ENCODE data around the gene GLIPR2. TPM values are rescaled to one million over a fixed set of nuclear protein-coding genes. Genes with fewer than 3 reads are reported as not detected.
"Not testable (repeated sequence)": the region's sequence is repeated elsewhere in the genome, so short reads cannot be mapped to it uniquely, and the experiment has no call there.

GLIPR2 gene
- total RNA-seq, 1 donor from 2014 or later = 7.3 TPM

GRCh38 chr9:36177571-36177970 lies 41.0 kb downstream of the GLIPR2 start:
- DNase-seq (ENCODE audit: low spot score, unreplicated experiment) = no peak
- Mint-ChIP-seq H3K4me1 (ENCODE audit: low read depth) (no peaks in the 10 kb centered on the region), H3K27me3 (no peaks in the 10 kb centered on the region), H3K36me3 (ENCODE audit: insufficient read depth) (no peaks in the 10 kb centered on the region), H3K4me3 (ENCODE audit: low read depth) (no peak overlapping the region), H3K9me3 (ENCODE audit: low read depth) (peaks cover 14% of the 10 kb centered on the region), H3K27ac (no peak overlapping the region)
- no peak for TF ChIP-seq CTCF (IDR thresholded peaks at IDR 0.05; ENCODE audit: unreplicated experiment)

GRCh38 chr9:36180243-36180642 lies 43.7 kb downstream of the GLIPR2 start:
- DNase-seq (ENCODE audit: low spot score, unreplicated experiment); H3K36me3 Mint-ChIP-seq (ENCODE audit: insufficient read depth); H3K4me3 Mint-ChIP-seq (ENCODE audit: low read depth); H3K27me3 Mint-ChIP-seq; H3K27ac Mint-ChIP-seq; H3K4me1 Mint-ChIP-seq (ENCODE audit: low read depth): not testable (repeated sequence)
- peaks cover 14% of the 10 kb centered on the region for H3K9me3 Mint-ChIP-seq (ENCODE audit: low read depth)

GRCh38 chr9:36187414-36187813 lies 50.9 kb downstream of the GLIPR2 start:
- Mint-ChIP-seq H3K9me3 (ENCODE audit: low read depth) (no peaks in the 10 kb centered on the region), H3K4me3 (ENCODE audit: low read depth) (no peak overlapping the region)

GRCh38 chr9:36188212-36188611 lies 51.7 kb downstream of the GLIPR2 start:
- H3K4me3 Mint-ChIP-seq (ENCODE audit: low read depth) = no peak overlapping the region
- no peak for DNase-seq (ENCODE audit: low spot score, unreplicated experiment)
- H3K27ac Mint-ChIP-seq = no peak overlapping the region
- H3K9me3 Mint-ChIP-seq (ENCODE audit: low read depth) = no peaks in the 10 kb centered on the region
- peaks cover 11% of the 10 kb centered on the region for H3K27me3 Mint-ChIP-seq
- TF ChIP-seq CTCF (IDR thresholded peaks at IDR 0.05; ENCODE audit: unreplicated experiment) = no peak
- H3K36me3 Mint-ChIP-seq (ENCODE audit: insufficient read depth) = no peaks in the 10 kb centered on the region
- H3K4me1 Mint-ChIP-seq (ENCODE audit: low read depth) = peaks cover 23% of the 10 kb centered on the region

More at GRCh38 chr9:36187414-36187813, 50.9 kb downstream of the GLIPR2 start:
- Mint-ChIP-seq H3K27me3 (peaks cover 11% of the 10 kb centered on the region), H3K4me1 (ENCODE audit: low read depth) (peaks cover 17% of the 10 kb centered on the region), H3K36me3 (ENCODE audit: insufficient read depth) (no peaks in the 10 kb centered on the region), H3K27ac (no peak overlapping the region)
- TF ChIP-seq CTCF (IDR thresholded peaks at IDR 0.05; ENCODE audit: unreplicated experiment) = no peak
- no peak for DNase-seq (ENCODE audit: low spot score, unreplicated experiment)

DNA sequence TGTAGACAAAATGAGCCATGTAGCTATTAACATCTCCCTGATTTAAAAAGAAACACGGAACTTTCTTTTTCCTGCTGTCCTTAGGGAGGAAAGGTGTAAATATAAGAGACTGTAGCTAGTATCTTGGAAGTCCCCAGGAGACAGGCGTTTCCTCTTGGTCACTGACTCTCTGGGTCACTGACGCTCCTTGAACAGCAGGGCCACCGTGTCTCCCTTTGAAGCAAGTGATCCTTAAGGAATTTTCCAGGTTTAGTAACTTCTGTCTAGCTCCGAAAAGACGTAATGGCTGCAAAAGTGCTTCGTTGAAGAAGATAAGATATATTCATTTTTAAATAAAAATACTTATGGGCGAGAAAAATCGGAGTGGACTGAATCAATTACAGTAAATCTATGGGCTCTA lies 53.4 kb downstream of the GLIPR2 start:
- Mint-ChIP-seq H3K36me3 (ENCODE audit: insufficient read depth) (peaks cover 5% of the 10 kb centered on the region), H3K4me1 (ENCODE audit: low read depth) (peaks cover 37% of the 10 kb centered on the region), H3K4me3 (ENCODE audit: low read depth) (peak overlapping the region; percentile 86), H3K27ac (peak overlapping the region; percentile 97), H3K9me3 (ENCODE audit: low read depth) (no peaks in the 10 kb centered on the region), H3K27me3 (peaks cover 11% of the 10 kb centered on the region)
- DNase-seq (ENCODE audit: low spot score, unreplicated experiment) = no peak
- no peak for TF ChIP-seq CTCF (IDR thresholded peaks at IDR 0.05; ENCODE audit: unreplicated experiment)

- peak; percentile 45 for TF ChIP-seq CTCF (IDR thresholded peaks at IDR 0.05; ENCODE audit: unreplicated experiment)
- DNase-seq (ENCODE audit: low spot score, unreplicated experiment) = peak; percentile 96
- Mint-ChIP-seq H3K27ac (peak within 1 kb of the TSS; percentile 97), H3K27me3 (peaks cover 11% of the 10 kb centered on the region), H3K9me3 (ENCODE audit: low read depth) (no peaks in the 10 kb centered on the region), H3K36me3 (ENCODE audit: insufficient read depth) (peaks cover 8% of the 10 kb centered on the region), H3K4me3 (ENCODE audit: low read depth) (peak within 1 kb of the TSS; percentile 86), H3K4me1 (ENCODE audit: low read depth) (peaks cover 37% of the 10 kb centered on the region)
These were observed 54.1 kb downstream of the GLIPR2 start, which contains the start of gene CLTA for GRCh38 chr9:36190388-36191289. Gene CLTA, plus strand, starts transcription at chr9:36190921. Its CDS starts 136 bp downstream, at chr9:36191057.

Data from progenitor cell of endocrine pancreas (in vitro differentiated cells).